Ishikawa (cell line): ENCODE results near the gene KATNAL1.

Experiments
- CEBPB ChIP-seq: IDR thresholded peaks from 2 replicates; pipeline ENCODE4 v1.6.1; 2012
- CREB1 ChIP-seq: IDR thresholded peaks from 2 replicates; pipeline ENCODE4 v1.6.1; 2012; ENCODE audit warnings: low read depth
- EGR1 ChIP-seq: IDR thresholded peaks from 2 replicates; pipeline ENCODE4 v1.6.1; 2012
- EP300 ChIP-seq: IDR thresholded peaks from 2 replicates; pipeline ENCODE4 v1.6.1; 2012; ENCODE audit warnings: borderline replicate concordance
- FOXM1 ChIP-seq: IDR thresholded peaks from 2 replicates; pipeline ENCODE4 v1.6.1; 2012; ENCODE audit warnings: low read depth, borderline replicate concordance
- NFIC ChIP-seq: IDR thresholded peaks from 2 replicates; pipeline ENCODE4 v1.6.1; 2012
- RAD21 ChIP-seq: IDR thresholded peaks from 2 replicates; pipeline ENCODE4 v1.6.1; 2012; ENCODE audit warnings: low read depth
- REST ChIP-seq: IDR thresholded peaks from 2 replicates; pipeline ENCODE4 v1.6.1; 2012; ENCODE audit warnings: low read depth, mild to moderate bottlenecking
- TAF1 ChIP-seq: IDR thresholded peaks from 2 replicates; pipeline ENCODE4 v1.6.1; 2012; ENCODE audit warnings: low read depth, mild to moderate bottlenecking
- TCF12 ChIP-seq: IDR thresholded peaks from 2 replicates; pipeline ENCODE4 v1.6.1; 2012; ENCODE audit warnings: low read depth
- TEAD4 ChIP-seq: IDR thresholded peaks from 2 replicates; pipeline ENCODE4 v1.6.1; 2012
- USF1 ChIP-seq: IDR thresholded peaks from 2 replicates; pipeline ENCODE4 v1.6.1; 2012
- YY1 ChIP-seq: IDR thresholded peaks from 2 replicates; pipeline ENCODE4 v1.6.1; 2012; ENCODE audit warnings: low read depth
- ZBTB7A ChIP-seq: IDR thresholded peaks from 2 replicates; pipeline ENCODE4 v1.6.1; 2012; ENCODE audit warnings: low read depth
- TF ChIP-seq, protein P1 (sequence below): IDR thresholded peaks from 2 replicates; pipeline ENCODE4 v1.6.1; 2012

KATNAL1 gene

GRCh38 chr13:30179597-30180276 is 127.6 kb downstream of the KATNAL1 start:
- TF ChIP-seq TCF12 (peak; percentile 69; the same call in 1 of the 2 replicates), YY1 (no peak)

DNA sequence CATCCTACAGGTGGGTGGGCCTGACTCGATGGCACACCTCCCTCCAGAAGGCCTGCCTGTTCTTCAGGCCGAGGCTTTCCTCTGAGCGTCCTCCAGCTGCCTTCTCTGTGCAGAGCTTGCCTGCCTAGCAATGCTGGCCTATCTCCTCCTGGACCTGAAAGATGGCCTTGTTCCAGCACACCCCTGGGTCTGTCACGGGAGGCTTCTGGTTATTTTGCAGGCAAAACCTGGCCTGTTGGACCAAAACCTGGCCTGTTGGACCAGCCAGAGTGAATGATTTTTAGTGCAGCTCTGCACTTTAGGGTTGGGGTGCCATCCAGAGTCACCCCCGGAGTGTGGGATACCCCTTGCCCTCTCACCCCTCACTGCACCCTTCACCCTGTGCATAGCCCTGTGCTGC is 128.4 kb downstream of the KATNAL1 start:
- TF ChIP-seq CEBPB: no peak
- TF ChIP-seq TEAD4: no peak
- no peak for TF ChIP-seq TAF1
- TF ChIP-seq NFIC: no peak
- TF ChIP-seq CREB1: no peak
- no peak for TF ChIP-seq USF1
- TF ChIP-seq EGR1: no peak
- no peak for TF ChIP-seq REST
- TF ChIP-seq FOXM1: no peak
- TF ChIP-seq YY1: no peak

- TF ChIP-seq RAD21: no peak
- TF ChIP-seq TEAD4: no peak
- no peak for TF ChIP-seq EP300
- TF ChIP-seq TCF12: no peak
- TF ChIP-seq YY1: no peak
- no peak for TF ChIP-seq REST
- no peak for TF ChIP-seq USF1
- TF ChIP-seq, protein P1, sequence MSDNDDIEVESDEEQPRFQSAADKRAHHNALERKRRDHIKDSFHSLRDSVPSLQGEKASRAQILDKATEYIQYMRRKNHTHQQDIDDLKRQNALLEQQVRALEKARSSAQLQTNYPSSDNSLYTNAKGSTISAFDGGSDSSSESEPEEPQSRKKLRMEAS: no peak
- TF ChIP-seq CREB1: no peak
- TF ChIP-seq CEBPB: no peak
- TF ChIP-seq NFIC: no peak
- TF ChIP-seq TAF1: no peak
- no peak for TF ChIP-seq FOXM1
- no peak for TF ChIP-seq ZBTB7A
- no peak for TF ChIP-seq EGR1
Measured at GRCh38 chr13:30175166-30175565, 132.2 kb downstream of the KATNAL1 start.

- no peak for TF ChIP-seq NFIC
- TF ChIP-seq ZBTB7A: no peak
- TF ChIP-seq CREB1: no peak
- TF ChIP-seq RAD21: no peak
- no peak for TF ChIP-seq EGR1
Measured at GRCh38 chr13:30173303-30173610, 134.1 kb downstream of the KATNAL1 start.

GRCh38 chr13:30172593-30173302 is 134.6 kb downstream of the KATNAL1 start:
- no peak for TF ChIP-seq FOXM1
- TF ChIP-seq REST: no peak
- no peak for TF ChIP-seq USF1
- TF ChIP-seq RAD21: no peak
- TF ChIP-seq ZBTB7A: no peak
- no peak for TF ChIP-seq CREB1
- TF ChIP-seq TAF1: no peak
- no peak for TF ChIP-seq YY1
- no peak for TF ChIP-seq EP300
- no peak for TF ChIP-seq CEBPB
- TF ChIP-seq TEAD4: no peak
- TF ChIP-seq, protein P1: no peak
- TF ChIP-seq TCF12: no peak
- no peak for TF ChIP-seq NFIC
- no peak for TF ChIP-seq EGR1
